Measurements from ENCODE around the gene PSG6.

DNA sequence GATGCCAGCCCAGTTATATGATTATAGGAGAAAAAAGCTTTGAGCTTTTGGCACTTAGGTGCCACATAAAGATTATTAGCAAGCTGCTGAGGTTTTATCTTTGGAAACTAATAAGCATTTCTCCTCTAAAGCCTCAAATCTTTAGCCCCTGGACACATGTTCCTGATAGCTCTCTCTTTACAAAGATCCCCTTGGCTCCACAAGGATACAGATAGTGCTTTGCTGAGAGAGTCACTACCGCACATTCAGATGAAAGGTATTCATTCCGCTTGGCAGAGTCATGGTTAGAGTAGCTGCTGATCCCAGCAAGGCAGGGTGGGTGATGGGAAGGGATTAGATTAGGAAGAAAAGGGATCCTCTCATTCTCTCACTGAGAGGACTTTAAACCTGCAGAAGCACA lies 47.5 kb upstream of the PSG6 start:
- TF ChIP-seq CTCF (conservative IDR thresholded peaks at IDR 0.05; ENCODE audit: low read length), result no peak
- TF ChIP-seq EZH2phosphoT487 (IDR thresholded peaks at IDR 0.05; ENCODE audit: borderline replicate concordance, low read depth, low read length), result no peak
